Measurements from ENCODE around the gene C9orf50. TPM values are rescaled to one million over a fixed set of nuclear protein-coding genes. Genes with fewer than 3 reads are reported as not detected.
A peak's percentile ranks its signal among the peaks of the same experiment; 100 is the strongest.
"Not testable (repeated sequence)": the region's sequence is repeated elsewhere in the genome, so short reads cannot be mapped to it uniquely, and the experiment has no call there.

Gene C9orf50
- total and polyA plus RNA-seq, 4 donors, result 0.44 to 0.60 (median 0.59) TPM; not detected in 1

GRCh38 chr9:129596541-129597331 lies 24.2 kb downstream of the C9orf50 start:
- WGBS (ENCODE audit: insufficient coverage), result 10% methylated on average over 13 of the region's 33 CpGs
- Histone ChIP-seq H3K27me3 (ENCODE audit: control insufficient read depth, insufficient read depth, low read length) (peaks cover 13% of the 10 kb centered on the region), H3K4me1 (ENCODE audit: control insufficient read depth, insufficient read depth, low read length) (peaks cover 31% of the 10 kb centered on the region), H3K27ac (ENCODE audit: low read depth, low read length) (peak overlapping the region; percentile 96), H3K9me3 (ENCODE audit: control insufficient read depth, insufficient read depth, low read length) (no peaks in the 10 kb centered on the region), H3K4me3 (ENCODE audit: low read depth, low read length) (peak overlapping the region; percentile 62), H3K36me3 (ENCODE audit: control insufficient read depth, insufficient read depth, low read length) (no peaks in the 10 kb centered on the region)
- DNase-seq (ENCODE audit: low read depth in 4 of 6, low spot score in 6 of 6), result peak in 2 of 6 donors; percentile 77

GRCh38 chr9:129595903-129596540 lies 24.9 kb downstream of the C9orf50 start:
- Histone ChIP-seq H3K4me3 (ENCODE audit: low read depth, low read length) (no peak overlapping the region), H3K27ac (ENCODE audit: low read depth, low read length) (peak overlapping the region; percentile 96)

GRCh38 chr9:129595311-129595741 lies 25.6 kb downstream of the C9orf50 start:
- no peak for DNase-seq (ENCODE audit: low read depth in 4 of 6, low spot score in 6 of 6)

More at GRCh38 chr9:129595903-129596540, 24.9 kb downstream of the C9orf50 start:
- H3K36me3 ChIP-seq (ENCODE audit: control insufficient read depth, insufficient read depth, low read length), result no peaks in the 10 kb centered on the region
- no peak for DNase-seq (ENCODE audit: low read depth in 4 of 6, low spot score in 6 of 6)
- H3K9me3 ChIP-seq (ENCODE audit: control insufficient read depth, insufficient read depth, low read length), result no peaks in the 10 kb centered on the region
- peaks cover 13% of the 10 kb centered on the region for H3K27me3 ChIP-seq (ENCODE audit: control insufficient read depth, insufficient read depth, low read length)
- 85% methylated on average over 5 of the region's 6 CpGs for WGBS (ENCODE audit: insufficient coverage)
- H3K4me1 ChIP-seq (ENCODE audit: control insufficient read depth, insufficient read depth, low read length), result peaks cover 31% of the 10 kb centered on the region

GRCh38 chr9:129594632-129595031 lies 26.3 kb downstream of the C9orf50 start:
- H3K4me3 ChIP-seq (ENCODE audit: low read depth, low read length), result no peak overlapping the region
- 68% methylated on average over 3 of the region's 7 CpGs for WGBS (ENCODE audit: insufficient coverage)

More at GRCh38 chr9:129595311-129595741, 25.6 kb downstream of the C9orf50 start:
- Histone ChIP-seq H3K27me3 (ENCODE audit: control insufficient read depth, insufficient read depth, low read length) (peaks cover 13% of the 10 kb centered on the region), H3K4me3 (ENCODE audit: low read depth, low read length) (no peak overlapping the region), H3K36me3 (ENCODE audit: control insufficient read depth, insufficient read depth, low read length) (no peaks in the 10 kb centered on the region), H3K9me3 (ENCODE audit: control insufficient read depth, insufficient read depth, low read length) (no peaks in the 10 kb centered on the region), H3K27ac (ENCODE audit: low read depth, low read length) (no peak overlapping the region), H3K4me1 (ENCODE audit: control insufficient read depth, insufficient read depth, low read length) (peaks cover 26% of the 10 kb centered on the region)
- WGBS (ENCODE audit: insufficient coverage), result 60% methylated on average over 3 of the region's 5 CpGs

GRCh38 chr9:129592790-129593189 lies 28.1 kb downstream of the C9orf50 start:
- H3K27ac ChIP-seq (ENCODE audit: low read depth, low read length); DNase-seq (ENCODE audit: low read depth in 4 of 6, low spot score in 6 of 6); H3K27me3 ChIP-seq (ENCODE audit: control insufficient read depth, insufficient read depth, low read length); H3K9me3 ChIP-seq (ENCODE audit: control insufficient read depth, insufficient read depth, low read length); H3K36me3 ChIP-seq (ENCODE audit: control insufficient read depth, insufficient read depth, low read length); H3K4me3 ChIP-seq (ENCODE audit: low read depth, low read length): not testable (repeated sequence)
- WGBS (ENCODE audit: insufficient coverage), result 82% methylated on average over 9 of the region's 10 CpGs
- peaks cover 20% of the 10 kb centered on the region for H3K4me1 ChIP-seq (ENCODE audit: control insufficient read depth, insufficient read depth, low read length)

More at GRCh38 chr9:129594632-129595031, 26.3 kb downstream of the C9orf50 start:
- no peaks in the 10 kb centered on the region for H3K36me3 ChIP-seq (ENCODE audit: control insufficient read depth, insufficient read depth, low read length)
- DNase-seq (ENCODE audit: low read depth in 4 of 6, low spot score in 6 of 6), result no peak
- no peaks in the 10 kb centered on the region for H3K9me3 ChIP-seq (ENCODE audit: control insufficient read depth, insufficient read depth, low read length)
- peaks cover 26% of the 10 kb centered on the region for H3K4me1 ChIP-seq (ENCODE audit: control insufficient read depth, insufficient read depth, low read length)
- no peak overlapping the region for H3K27ac ChIP-seq (ENCODE audit: low read depth, low read length)
- peaks cover 13% of the 10 kb centered on the region for H3K27me3 ChIP-seq (ENCODE audit: control insufficient read depth, insufficient read depth, low read length)

GRCh38 chr9:129591916-129592315 lies 29.0 kb downstream of the C9orf50 start:
- Histone ChIP-seq H3K27ac (ENCODE audit: low read depth, low read length) (no peak overlapping the region), H3K4me3 (ENCODE audit: low read depth, low read length) (no peak overlapping the region), H3K27me3 (ENCODE audit: control insufficient read depth, insufficient read depth, low read length) (peaks cover 3% of the 10 kb centered on the region), H3K4me1 (ENCODE audit: control insufficient read depth, insufficient read depth, low read length) (peaks cover 13% of the 10 kb centered on the region), H3K36me3 (ENCODE audit: control insufficient read depth, insufficient read depth, low read length) (no peaks in the 10 kb centered on the region), H3K9me3 (ENCODE audit: control insufficient read depth, insufficient read depth, low read length) (no peaks in the 10 kb centered on the region)
- WGBS (ENCODE audit: insufficient coverage), result 27% methylated on average over 3 of the region's 5 CpGs
- peak in 1 of 6 donors; percentile 59 for DNase-seq (ENCODE audit: low read depth in 4 of 6, low spot score in 6 of 6)

GRCh38 chr9:129590466-129590865 lies 30.4 kb downstream of the C9orf50 start:
- Histone ChIP-seq H3K4me3 (ENCODE audit: low read depth, low read length) (no peak overlapping the region), H3K36me3 (ENCODE audit: control insufficient read depth, insufficient read depth, low read length) (no peaks in the 10 kb centered on the region), H3K9me3 (ENCODE audit: control insufficient read depth, insufficient read depth, low read length) (no peaks in the 10 kb centered on the region), H3K27ac (ENCODE audit: low read depth, low read length) (no peak overlapping the region), H3K27me3 (ENCODE audit: control insufficient read depth, insufficient read depth, low read length) (no peaks in the 10 kb centered on the region), H3K4me1 (ENCODE audit: control insufficient read depth, insufficient read depth, low read length) (peaks cover 5% of the 10 kb centered on the region)
- DNase-seq (ENCODE audit: low read depth in 4 of 6, low spot score in 6 of 6), result no peak
- 39% methylated on average over 5 of the region's 6 CpGs for WGBS (ENCODE audit: insufficient coverage)

GRCh38 chr9:129587487-129588262 lies 33.2 kb downstream of the C9orf50 start:
- WGBS (ENCODE audit: insufficient coverage), result 84% methylated on average over 12 of the region's 23 CpGs
- Histone ChIP-seq H3K36me3 (ENCODE audit: control insufficient read depth, insufficient read depth, low read length) (no peaks in the 10 kb centered on the region), H3K9me3 (ENCODE audit: control insufficient read depth, insufficient read depth, low read length) (no peaks in the 10 kb centered on the region), H3K4me3 (ENCODE audit: low read depth, low read length) (no peak overlapping the region), H3K27me3 (ENCODE audit: control insufficient read depth, insufficient read depth, low read length) (no peaks in the 10 kb centered on the region), H3K27ac (ENCODE audit: low read depth, low read length) (no peak overlapping the region), H3K4me1 (ENCODE audit: control insufficient read depth, insufficient read depth, low read length) (peaks cover 5% of the 10 kb centered on the region)
- no peak for DNase-seq (ENCODE audit: low read depth in 4 of 6, low spot score in 6 of 6)

- DNase-seq (ENCODE audit: low read depth in 4 of 6, low spot score in 6 of 6), result no peak
- 66% methylated on average over 7 of the region's 8 CpGs for WGBS (ENCODE audit: insufficient coverage)
- no peak overlapping the region for H3K4me3 ChIP-seq (ENCODE audit: low read depth, low read length)
- no peak overlapping the region for H3K27ac ChIP-seq (ENCODE audit: low read depth, low read length)
- peaks cover 5% of the 10 kb centered on the region for H3K4me1 ChIP-seq (ENCODE audit: control insufficient read depth, insufficient read depth, low read length)
- H3K9me3 ChIP-seq (ENCODE audit: control insufficient read depth, insufficient read depth, low read length), result no peaks in the 10 kb centered on the region
- no peaks in the 10 kb centered on the region for H3K27me3 ChIP-seq (ENCODE audit: control insufficient read depth, insufficient read depth, low read length)
- H3K36me3 ChIP-seq (ENCODE audit: control insufficient read depth, insufficient read depth, low read length), result no peaks in the 10 kb centered on the region
Observed at GRCh38 chr9:129586685-129587084, 34.2 kb downstream of the C9orf50 start.
